Measurements from ENCODE around the gene UGT1A10. TPM values are rescaled to one million over a fixed set of nuclear protein-coding genes. Genes with fewer than 3 reads are reported as not detected.

Gene UGT1A10
- total RNA-seq, 1 experiment from 2014 or later, result not detected

DNA sequence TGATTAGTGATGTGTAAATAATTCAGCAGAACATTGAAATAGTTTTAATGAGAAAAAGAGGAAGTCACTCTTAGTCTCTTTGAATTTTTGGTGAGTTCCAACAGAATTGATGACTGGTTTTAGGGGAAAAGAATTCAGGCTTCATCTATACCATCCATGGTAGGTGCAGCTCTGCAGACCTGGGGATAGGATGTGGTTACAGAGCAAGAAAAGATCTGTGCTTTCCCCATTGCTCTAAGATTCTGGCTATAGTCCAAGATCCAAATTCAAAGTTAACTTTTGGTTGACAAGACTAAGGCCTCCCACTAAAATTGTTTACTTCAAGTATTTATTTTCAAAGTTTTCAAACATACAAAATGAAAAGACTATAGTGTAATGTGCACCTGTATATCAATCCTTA lies 3.6 kb downstream of the UGT1A10 start:
- H3K27ac ChIP-seq (ENCODE audit: low read depth, low read length), result no peak overlapping the region
- H3K36me3 ChIP-seq (ENCODE audit: control insufficient read depth in 1 of 2, insufficient read depth in 2 of 2, low read length in 2 of 2), result no peaks in the 10 kb centered on the region
- H3K4me1 ChIP-seq (ENCODE audit: control insufficient read depth in 1 of 2, insufficient read depth in 2 of 2, low read length in 2 of 2), result peaks cover 2 to 5% of the 10 kb centered on the region in 2 experiments; a peak in 3 of 4 replicates
- H3K9me3 ChIP-seq (ENCODE audit: control insufficient read depth in 1 of 2, insufficient read depth in 1 of 2, low read depth in 1 of 2, low read length in 2 of 2), result no peaks in the 10 kb centered on the region
- no peaks in the 10 kb centered on the region for H4K20me1 ChIP-seq (ENCODE audit: insufficient read depth)
- no peak overlapping the region for H3K4me2 ChIP-seq (ENCODE audit: low read length)
- no peaks in the 10 kb centered on the region for H3K9me2 ChIP-seq (ENCODE audit: insufficient read depth)
- H3K79me2 ChIP-seq (ENCODE audit: insufficient read depth, low read length), result no peaks in the 10 kb centered on the region
- RAD21 ChIA-PET (ENCODE audit: low non-redundant PET in 1 of 2, low total read pairs in 2 of 2, uncharacterized antibody in 2 of 2, unreplicated experiment in 2 of 2), result no interaction called here
- no peak overlapping the region for H3K4me3 ChIP-seq (replicated peaks in 1 of 2; ENCODE audit: low read depth in 1 of 2, low read length in 2 of 2)
- ATAC-seq, result no peak
- intact Hi-C loops (cut with micrococcal nuclease), result no loop called here
- no peak overlapping the region for H3K9ac ChIP-seq (ENCODE audit: low read length)
- CTCF ChIA-PET, result no interaction called here
- BruUV-seq (replicated peaks), result no TSS peak
- no peaks in the 10 kb centered on the region for H3K27me3 ChIP-seq (ENCODE audit: insufficient read depth, low read length)
- POLR2A ChIA-PET, result no interaction called here
- TF ChIP-seq, protein P1, sequence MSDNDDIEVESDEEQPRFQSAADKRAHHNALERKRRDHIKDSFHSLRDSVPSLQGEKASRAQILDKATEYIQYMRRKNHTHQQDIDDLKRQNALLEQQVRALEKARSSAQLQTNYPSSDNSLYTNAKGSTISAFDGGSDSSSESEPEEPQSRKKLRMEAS (IDR thresholded peaks at IDR 0.05), result no peak
- TF ChIP-seq CEBPB (IDR thresholded peaks at IDR 0.05; ENCODE audit: low read depth) (no peak), YY1 (IDR thresholded peaks at IDR 0.05; ENCODE audit: extremely low read depth, insufficient replicate concordance, low read depth, low read length) (no peak), EZH2phosphoT487 (IDR thresholded peaks at IDR 0.05; ENCODE audit: borderline replicate concordance) (no peak)
- TF ChIP-seq, protein P2, sequence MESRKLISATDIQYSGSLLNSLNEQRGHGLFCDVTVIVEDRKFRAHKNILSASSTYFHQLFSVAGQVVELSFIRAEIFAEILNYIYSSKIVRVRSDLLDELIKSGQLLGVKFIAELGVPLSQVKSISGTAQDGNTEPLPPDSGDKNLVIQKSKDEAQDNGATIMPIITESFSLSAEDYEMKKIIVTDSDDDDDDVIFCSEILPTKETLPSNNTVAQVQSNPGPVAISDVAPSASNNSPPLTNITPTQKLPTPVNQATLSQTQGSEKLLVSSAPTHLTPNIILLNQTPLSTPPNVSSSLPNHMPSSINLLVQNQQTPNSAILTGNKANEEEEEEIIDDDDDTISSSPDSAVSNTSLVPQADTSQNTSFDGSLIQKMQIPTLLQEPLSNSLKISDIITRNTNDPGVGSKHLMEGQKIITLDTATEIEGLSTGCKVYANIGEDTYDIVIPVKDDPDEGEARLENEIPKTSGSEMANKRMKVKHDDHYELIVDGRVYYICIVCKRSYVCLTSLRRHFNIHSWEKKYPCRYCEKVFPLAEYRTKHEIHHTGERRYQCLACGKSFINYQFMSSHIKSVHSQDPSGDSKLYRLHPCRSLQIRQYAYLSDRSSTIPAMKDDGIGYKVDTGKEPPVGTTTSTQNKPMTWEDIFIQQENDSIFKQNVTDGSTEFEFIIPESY (IDR thresholded peaks at IDR 0.05; ENCODE audit: extremely low read depth, insufficient replicate concordance, low read length), result no peak
- TF ChIP-seq, protein P3, sequence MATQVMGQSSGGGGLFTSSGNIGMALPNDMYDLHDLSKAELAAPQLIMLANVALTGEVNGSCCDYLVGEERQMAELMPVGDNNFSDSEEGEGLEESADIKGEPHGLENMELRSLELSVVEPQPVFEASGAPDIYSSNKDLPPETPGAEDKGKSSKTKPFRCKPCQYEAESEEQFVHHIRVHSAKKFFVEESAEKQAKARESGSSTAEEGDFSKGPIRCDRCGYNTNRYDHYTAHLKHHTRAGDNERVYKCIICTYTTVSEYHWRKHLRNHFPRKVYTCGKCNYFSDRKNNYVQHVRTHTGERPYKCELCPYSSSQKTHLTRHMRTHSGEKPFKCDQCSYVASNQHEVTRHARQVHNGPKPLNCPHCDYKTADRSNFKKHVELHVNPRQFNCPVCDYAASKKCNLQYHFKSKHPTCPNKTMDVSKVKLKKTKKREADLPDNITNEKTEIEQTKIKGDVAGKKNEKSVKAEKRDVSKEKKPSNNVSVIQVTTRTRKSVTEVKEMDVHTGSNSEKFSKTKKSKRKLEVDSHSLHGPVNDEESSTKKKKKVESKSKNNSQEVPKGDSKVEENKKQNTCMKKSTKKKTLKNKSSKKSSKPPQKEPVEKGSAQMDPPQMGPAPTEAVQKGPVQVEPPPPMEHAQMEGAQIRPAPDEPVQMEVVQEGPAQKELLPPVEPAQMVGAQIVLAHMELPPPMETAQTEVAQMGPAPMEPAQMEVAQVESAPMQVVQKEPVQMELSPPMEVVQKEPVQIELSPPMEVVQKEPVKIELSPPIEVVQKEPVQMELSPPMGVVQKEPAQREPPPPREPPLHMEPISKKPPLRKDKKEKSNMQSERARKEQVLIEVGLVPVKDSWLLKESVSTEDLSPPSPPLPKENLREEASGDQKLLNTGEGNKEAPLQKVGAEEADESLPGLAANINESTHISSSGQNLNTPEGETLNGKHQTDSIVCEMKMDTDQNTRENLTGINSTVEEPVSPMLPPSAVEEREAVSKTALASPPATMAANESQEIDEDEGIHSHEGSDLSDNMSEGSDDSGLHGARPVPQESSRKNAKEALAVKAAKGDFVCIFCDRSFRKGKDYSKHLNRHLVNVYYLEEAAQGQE (IDR thresholded peaks at IDR 0.05; ENCODE audit: low read depth), result no peak
- no peak for DNase-seq (ENCODE audit: low read depth, low spot score)
- no peak overlapping the region for H2AFZ ChIP-seq (ENCODE audit: low read depth, low read length, poor library complexity, severe bottlenecking)

All from HCT116 (cell line).